Peyer's patch (tissue), 4 donors: Measurements from ENCODE around the gene ABHD17A. TPM values are rescaled to one million over a fixed set of nuclear protein-coding genes. Genes with fewer than 3 reads are reported as not detected.
"Not testable (repeated sequence)": the region's sequence is repeated elsewhere in the genome, so short reads cannot be mapped to it uniquely, and the experiment has no call there.

ENCODE experiments used
- DNase-seq, 3 donors: peaks; one replicate each; pipeline ENCODE4 v3.0.0-alpha.2; 2017 to 2019
- H3K27ac ChIP-seq, 4 donors: fragments of 200-600 bp; sonication (generic); one replicate each; pipeline ENCODE4 v1.5.1; 2016 to 2019
- H3K27me3 ChIP-seq, 2 donors: fragments of 200-600 bp; sonication (generic); one replicate each; pipeline ENCODE4 v1.5.1; 2019
- H3K36me3 ChIP-seq, 3 donors: fragments of 200-600 bp; sonication (generic); one replicate each; pipeline ENCODE4 v1.5.1; 2016 to 2019
- H3K4me1 ChIP-seq, 4 donors: fragments of 200-600 bp; sonication (generic); one replicate each; pipeline ENCODE4 v1.5.1; 2016 to 2019
- H3K4me3 ChIP-seq, 4 donors: fragments of 200-600 bp; sonication (generic); 1 replicate in 3 of 4; 2 replicates in 1 of 4; pipeline ENCODE4 v1.5.1; 2016 to 2019; ENCODE audit warnings: mild to moderate bottlenecking in 1 of 4
- H3K9me3 ChIP-seq, 4 donors: fragments of 200-600 bp; sonication (generic); one replicate each; pipeline ENCODE4 v1.5.1; 2016 to 2019; ENCODE audit warnings: mild to moderate bottlenecking in 1 of 4
- POLR2A ChIP-seq, 2 donors: fragments of 450-650 bp; IDR thresholded peaks; one replicate each; pipeline ENCODE4 v1.5.1; 2017; ENCODE audit warnings: antibody characterized with exemption in 2 of 2, mild to moderate bottlenecking in 2 of 2, moderate library complexity in 2 of 2
- total RNA-seq, 4 donors: library from RNA; depleted of rRNA; stranded (reverse); fragments of >200 nt; gene quantifications; one replicate each; pipeline ENCODE4 v1.1.0, GENCODE V29; 2016
- TF ChIP-seq, protein P1 (sequence below), 6 experiments: fragments of 450-650 bp in 4 of 6; fragments of 200-600 bp in 2 of 6; sonication (generic) in 1 of 6; IDR thresholded peaks; one replicate each; pipeline ENCODE4 v1.5.1; 2017 to 2019; ENCODE audit warnings: antibody characterized with exemption in 6 of 6, mild to moderate bottlenecking in 3 of 6, moderate library complexity in 1 of 6

Gene ABHD17A
- total RNA-seq, 4 donors from 2014 or later: 52.0 to 95.9 (median 68.4) TPM

DNA sequence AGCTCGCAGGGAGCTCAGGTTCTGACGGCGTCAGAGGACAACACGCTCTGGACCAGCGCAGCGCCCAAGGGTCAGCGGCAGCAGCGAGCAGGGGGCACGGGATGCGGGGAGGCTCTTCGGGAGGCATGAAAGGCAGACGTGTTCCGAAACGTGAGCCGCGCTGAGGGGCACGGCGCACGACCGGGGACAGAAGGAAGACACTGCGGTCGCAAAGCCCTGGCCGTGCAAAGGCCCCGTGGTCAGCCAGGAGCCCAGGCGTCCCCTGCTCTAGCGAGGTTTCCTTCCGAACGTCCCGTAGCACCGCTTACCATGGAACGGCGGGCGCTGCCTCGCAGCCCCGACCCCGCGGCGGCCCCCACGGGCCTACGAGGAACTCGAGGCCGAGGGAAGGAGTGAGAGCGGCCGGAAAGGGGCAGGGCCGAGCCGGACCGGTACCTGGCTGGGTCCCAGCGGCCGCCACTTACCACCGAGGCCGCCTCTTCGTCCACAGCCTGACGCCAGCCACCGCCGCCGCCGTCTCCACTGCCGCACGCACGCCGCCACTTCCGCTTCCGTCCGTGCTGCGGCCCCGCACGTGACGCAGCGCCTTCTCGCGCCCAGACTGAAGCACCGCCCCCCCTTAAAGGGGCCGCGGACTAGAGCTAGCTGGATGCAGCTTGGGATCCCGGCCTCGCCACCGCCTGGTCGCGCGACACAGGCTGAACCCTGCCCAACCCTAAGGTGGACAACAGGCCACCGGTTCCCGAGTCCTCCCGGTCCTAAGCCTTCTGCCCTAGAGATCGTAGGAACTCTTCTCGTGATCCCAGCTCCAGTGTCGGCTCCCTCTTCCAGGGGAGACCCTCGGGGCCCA, 9.4 kb downstream of the ABHD17A start:
- H3K27ac ChIP-seq: peak overlapping the region; percentile 91 to 98 (median 94)
- H3K27me3 ChIP-seq: no peaks in the 10 kb centered on the region
- TF ChIP-seq, protein P1, sequence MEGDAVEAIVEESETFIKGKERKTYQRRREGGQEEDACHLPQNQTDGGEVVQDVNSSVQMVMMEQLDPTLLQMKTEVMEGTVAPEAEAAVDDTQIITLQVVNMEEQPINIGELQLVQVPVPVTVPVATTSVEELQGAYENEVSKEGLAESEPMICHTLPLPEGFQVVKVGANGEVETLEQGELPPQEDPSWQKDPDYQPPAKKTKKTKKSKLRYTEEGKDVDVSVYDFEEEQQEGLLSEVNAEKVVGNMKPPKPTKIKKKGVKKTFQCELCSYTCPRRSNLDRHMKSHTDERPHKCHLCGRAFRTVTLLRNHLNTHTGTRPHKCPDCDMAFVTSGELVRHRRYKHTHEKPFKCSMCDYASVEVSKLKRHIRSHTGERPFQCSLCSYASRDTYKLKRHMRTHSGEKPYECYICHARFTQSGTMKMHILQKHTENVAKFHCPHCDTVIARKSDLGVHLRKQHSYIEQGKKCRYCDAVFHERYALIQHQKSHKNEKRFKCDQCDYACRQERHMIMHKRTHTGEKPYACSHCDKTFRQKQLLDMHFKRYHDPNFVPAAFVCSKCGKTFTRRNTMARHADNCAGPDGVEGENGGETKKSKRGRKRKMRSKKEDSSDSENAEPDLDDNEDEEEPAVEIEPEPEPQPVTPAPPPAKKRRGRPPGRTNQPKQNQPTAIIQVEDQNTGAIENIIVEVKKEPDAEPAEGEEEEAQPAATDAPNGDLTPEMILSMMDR (IDR thresholded peaks at IDR 0.05): no peak
- peak; percentile 87 to 91 for TF ChIP-seq POLR2A (IDR thresholded peaks at IDR 0.05)
- peak overlapping the region; percentile 78 to 98 (median 85) for H3K4me3 ChIP-seq
- peak; percentile 94 to 97 (median 96) for DNase-seq
- H3K9me3 ChIP-seq: no peaks in the 10 kb centered on the region
- H3K4me1 ChIP-seq: peaks cover 0 to 44% (median 16%) of the 10 kb centered on the region in 4 donors
- peaks cover 0 to 30% (median 0%) of the 10 kb centered on the region in 3 donors for H3K36me3 ChIP-seq

DNA sequence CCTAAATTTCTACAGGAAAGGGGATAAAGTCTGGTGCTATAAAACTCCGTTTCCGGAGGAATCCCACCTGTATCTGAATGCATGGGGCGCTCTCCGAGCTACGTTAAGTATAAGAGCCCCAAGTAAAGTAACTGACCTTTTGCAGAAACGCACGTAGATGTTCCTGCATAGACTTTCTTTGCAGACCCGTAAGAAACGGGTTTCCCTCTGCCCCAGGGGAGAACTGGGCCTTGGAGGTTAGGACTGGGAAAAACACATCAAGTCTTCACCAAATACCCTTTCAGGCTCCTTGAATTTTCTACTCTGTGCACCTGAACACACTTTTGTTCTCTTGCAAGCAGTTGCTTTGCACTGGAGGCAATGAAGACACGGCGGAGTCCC, 10.0 kb downstream of the ABHD17A start:
- H3K4me3 ChIP-seq: peak overlapping the region; percentile 78 to 98 (median 85)
- not testable (repeated sequence) for H3K9me3 ChIP-seq, DNase-seq, H3K27me3 ChIP-seq
- H3K4me1 ChIP-seq: peaks cover 0 to 37% (median 16%) of the 10 kb centered on the region in 4 donors
- peaks cover 0 to 29% (median 0%) of the 10 kb centered on the region in 3 donors for H3K36me3 ChIP-seq
- peak overlapping the region; percentile 91 to 98 (median 94) for H3K27ac ChIP-seq

DNA sequence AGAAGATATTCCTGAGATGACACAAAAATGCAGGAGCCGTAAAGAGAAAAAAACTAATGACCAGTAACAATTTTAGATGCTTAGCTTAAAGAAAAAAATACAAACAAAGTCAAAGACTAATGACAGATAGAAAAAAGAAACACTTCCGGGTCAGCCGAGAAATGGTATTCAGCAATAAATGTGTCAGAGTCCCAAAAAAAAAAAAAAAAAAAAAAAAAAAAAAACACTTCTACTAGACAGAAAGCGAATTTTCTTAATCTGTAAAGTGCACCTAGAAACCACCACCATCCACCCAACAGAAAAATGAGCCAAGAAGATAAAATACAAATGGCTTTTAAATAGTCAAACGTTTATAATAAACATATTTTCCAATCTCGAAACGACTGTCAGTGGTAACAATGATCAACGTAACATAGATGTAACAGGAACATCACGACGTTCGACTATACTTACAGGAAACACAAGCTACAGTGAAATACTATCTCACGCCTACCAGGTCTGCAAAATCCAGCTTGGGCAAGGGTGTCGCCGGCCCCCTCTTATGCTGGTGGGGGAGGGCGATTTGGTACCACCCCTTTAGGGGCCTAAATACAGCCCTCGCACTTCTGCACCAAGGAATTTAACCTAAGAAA, 10.6 kb downstream of the ABHD17A start:
- no peaks in the 10 kb centered on the region for H3K27me3 ChIP-seq
- H3K4me1 ChIP-seq: peaks cover 0 to 34% (median 16%) of the 10 kb centered on the region in 4 donors
- DNase-seq: no peak
- TF ChIP-seq POLR2A (IDR thresholded peaks at IDR 0.05): no peak
- TF ChIP-seq, protein P1 (IDR thresholded peaks at IDR 0.05): no peak
- H3K27ac ChIP-seq: peak overlapping the region; percentile 91 to 98 (median 94)
- peak overlapping the region; percentile 78 to 98 (median 85) for H3K4me3 ChIP-seq
- H3K9me3 ChIP-seq: no peaks in the 10 kb centered on the region
- H3K36me3 ChIP-seq: peaks cover 0 to 27% (median 0%) of the 10 kb centered on the region in 3 donors

DNA sequence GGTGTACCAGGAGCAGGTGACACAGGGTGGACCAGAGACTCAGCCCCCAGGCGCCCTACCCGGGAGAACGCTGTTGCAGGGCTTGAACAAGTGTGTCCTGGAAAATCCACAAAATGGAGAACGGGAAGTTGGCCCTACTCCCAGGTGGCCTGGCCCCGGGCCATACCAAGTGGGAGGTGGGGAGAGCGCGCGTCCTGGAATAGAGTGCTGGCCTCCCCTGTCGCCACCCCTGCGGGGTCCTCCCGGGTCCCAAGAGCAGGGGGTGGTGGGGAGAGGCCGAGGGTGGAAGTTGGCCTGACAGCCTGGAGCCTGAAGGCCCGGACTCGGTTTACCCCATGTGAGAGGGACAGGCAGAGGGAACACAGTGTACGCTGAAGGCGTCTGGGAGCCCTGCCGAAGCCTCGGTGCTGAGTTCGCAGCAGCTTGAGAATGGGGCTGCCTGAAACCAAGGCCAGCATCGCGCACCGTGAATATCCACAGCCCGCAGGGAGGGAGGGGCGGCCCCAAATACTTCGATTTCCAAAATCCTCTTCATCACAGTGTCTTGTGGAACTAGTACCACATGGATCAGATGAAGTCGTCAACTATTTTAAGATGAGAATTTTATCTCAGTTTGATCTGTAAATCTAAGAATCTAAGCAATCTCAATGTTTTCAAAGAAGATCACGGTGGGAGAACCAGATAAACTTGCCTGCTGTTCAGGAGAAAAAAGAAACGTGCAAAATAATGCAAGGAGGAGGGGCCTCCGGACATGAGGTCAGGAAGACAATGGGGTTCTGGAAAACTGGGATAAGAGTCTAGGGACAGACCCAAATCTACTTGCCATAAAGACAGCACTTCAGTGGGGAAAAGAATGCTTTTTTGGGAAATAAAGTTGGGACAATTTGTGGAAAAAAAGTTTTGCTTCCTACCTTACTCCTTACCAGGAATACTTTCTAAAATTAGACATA, 11.5 kb downstream of the ABHD17A start:
- TF ChIP-seq, protein P1 (IDR thresholded peaks at IDR 0.05): no peak
- TF ChIP-seq POLR2A (IDR thresholded peaks at IDR 0.05): no peak
- H3K4me1 ChIP-seq: peaks cover 0 to 34% (median 16%) of the 10 kb centered on the region in 4 donors
- no peaks in the 10 kb centered on the region for H3K27me3 ChIP-seq
- peak overlapping the region in 3 of 4 donors; percentile 64 to 98 (median 91) for H3K27ac ChIP-seq
- H3K36me3 ChIP-seq: peaks cover 0 to 27% (median 0%) of the 10 kb centered on the region in 3 donors
- H3K9me3 ChIP-seq: no peaks in the 10 kb centered on the region
- H3K4me3 ChIP-seq: peak overlapping the region in 1 of 4 donors; percentile 78
- DNase-seq: no peak

DNA sequence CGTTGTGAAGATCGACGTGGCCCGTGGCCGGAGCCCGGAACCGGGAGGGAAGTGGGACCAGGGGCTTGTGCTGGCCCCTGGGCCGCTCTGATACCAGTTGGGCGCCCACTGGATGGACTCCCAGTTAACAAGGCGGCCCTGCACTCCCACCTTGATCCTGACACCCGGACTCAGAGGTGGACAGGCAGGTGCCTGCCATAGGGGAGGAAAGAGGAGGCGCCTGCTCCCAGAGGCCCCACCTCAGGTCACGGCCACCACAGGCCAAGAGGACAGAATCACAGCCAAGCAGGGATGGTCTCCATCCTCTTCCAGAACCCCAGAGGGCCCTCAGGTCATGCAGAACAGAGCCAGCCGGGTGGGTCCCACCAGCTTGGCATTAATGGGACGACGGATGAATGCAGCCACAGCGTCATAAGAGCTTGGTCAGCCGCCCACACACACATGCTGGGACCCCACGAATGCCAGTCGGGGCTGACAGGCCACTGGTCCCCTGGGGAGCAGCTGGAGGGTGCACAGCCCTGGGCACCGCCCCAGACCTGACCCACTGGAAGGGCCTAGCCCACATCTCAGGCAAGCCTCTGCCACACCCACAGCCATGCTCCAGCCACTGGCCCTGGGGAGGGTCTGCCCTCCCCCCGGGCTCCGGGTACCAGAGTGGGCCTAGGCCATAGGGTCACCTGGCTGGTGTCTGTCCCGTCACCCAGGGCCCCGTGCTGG, 12.3 kb downstream of the ABHD17A start:
- Histone ChIP-seq H3K36me3 (peaks cover 0 to 27% (median 0%) of the 10 kb centered on the region in 3 donors), H3K4me3 (no peak overlapping the region), H3K4me1 (peaks cover 0 to 34% (median 16%) of the 10 kb centered on the region in 4 donors), H3K27ac (peak overlapping the region in 3 of 4 donors; percentile 19 to 91 (median 64)), H3K9me3 (no peaks in the 10 kb centered on the region), H3K27me3 (no peaks in the 10 kb centered on the region)
- no peak for TF ChIP-seq POLR2A (IDR thresholded peaks at IDR 0.05)
- TF ChIP-seq, protein P1 (IDR thresholded peaks at IDR 0.05): no peak
- DNase-seq: no peak
